Neural cell (in vitro differentiated cells): Measurements from ENCODE around the gene SGTA.

Experiments used
- CTCF ChIP-seq: fragments of 450-650 bp; IDR thresholded peaks from 2 replicates; pipeline ENCODE4 v1.5.1; 2014; ENCODE audit warnings: antibody characterized with exemption, mild to moderate bottlenecking, moderate library complexity; ENCODE audit not compliant: poor library complexity, severe bottlenecking
- EP300 ChIP-seq: fragments of 450-650 bp; conservative IDR thresholded peaks from 2 replicates; pipeline ENCODE4 v1.6.1; 2014; ENCODE audit warnings: antibody characterized with exemption, mild to moderate bottlenecking, moderate library complexity; ENCODE audit not compliant: poor library complexity, severe bottlenecking
- EZH2 ChIP-seq: fragments of 200-600, 300-800 bp; shearing (Covaris generic), sonication (generic); IDR thresholded peaks from 2 replicates; pipeline ENCODE4 v1.6.1; 2014; ENCODE audit warnings: antibody characterized with exemption, low read length, borderline replicate concordance, mild to moderate bottlenecking; ENCODE audit not compliant: insufficient read depth, poor library complexity, severe bottlenecking
- POLR2AphosphoS5 ChIP-seq: IDR thresholded peaks from 2 replicates; pipeline ENCODE4 v1.6.1; 2012
- RAD21 ChIP-seq: fragments of 450-650 bp; conservative IDR thresholded peaks from 2 replicates; pipeline ENCODE4 v1.6.1; 2014; ENCODE audit warnings: antibody characterized with exemption, mild to moderate bottlenecking, moderate library complexity
- REST ChIP-seq: IDR thresholded peaks from 2 replicates; pipeline ENCODE4 v1.6.1; 2012; ENCODE audit warnings: borderline replicate concordance
- TAF1 ChIP-seq: IDR thresholded peaks from 2 replicates; pipeline ENCODE4 v1.6.1; 2012; ENCODE audit warnings: low read depth

GRCh38 chr19:2823646-2824045 lies 40.6 kb upstream of the SGTA start:
- TF ChIP-seq CTCF (no peak), REST (no peak), EP300 (no peak), POLR2AphosphoS5 (no peak), RAD21 (no peak), TAF1 (no peak), EZH2 (no peak)
